Fibroblast of peridontal ligament (primary cell): ENCODE results near the gene ACTR6.
A peak's percentile ranks its signal among the peaks of the same experiment; 100 is the strongest.

Source experiments
- DNase-seq: peaks from one replicate; pipeline ENCODE4 v3.0.0-alpha.2; 2010; ENCODE audit errors: extremely low read depth

The ACTR6 gene

DNA sequence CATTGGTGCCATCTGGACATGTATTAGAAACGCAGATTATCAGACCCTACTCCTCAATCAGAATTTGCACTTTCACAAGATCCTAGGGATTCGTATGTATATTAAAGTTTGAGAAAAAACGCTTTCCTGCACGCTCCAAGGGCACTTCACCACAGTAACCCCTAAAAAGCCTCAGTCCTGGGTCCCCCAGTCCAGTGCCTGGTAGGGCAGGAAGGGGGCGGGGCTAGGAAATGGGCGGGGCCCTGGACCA lies 65.9 kb downstream of the ACTR6 start:
- DNase-seq, result no peak

GRCh38 chr12:100266835-100267602 lies 66.4 kb downstream of the ACTR6 start, which contains the start of the genes DEPDC4 and SCYL2:
TSS of gene DEPDC4 (minus strand) at chr12:100267079. CDS start at chr12:100267076, 3 bp downstream.
TSS of gene SCYL2 (plus strand) at chr12:100267177. CDS start at chr12:100282971, 15,794 bp downstream.
- DNase-seq, result peak; percentile 97

- peak; percentile 45 for DNase-seq
These were observed 67.1 kb downstream of the ACTR6 start for GRCh38 chr12:100267603-100268281.

GRCh38 chr12:100268835-100269564 lies 68.4 kb downstream of the ACTR6 start:
- peak; percentile 26 for DNase-seq

DNA sequence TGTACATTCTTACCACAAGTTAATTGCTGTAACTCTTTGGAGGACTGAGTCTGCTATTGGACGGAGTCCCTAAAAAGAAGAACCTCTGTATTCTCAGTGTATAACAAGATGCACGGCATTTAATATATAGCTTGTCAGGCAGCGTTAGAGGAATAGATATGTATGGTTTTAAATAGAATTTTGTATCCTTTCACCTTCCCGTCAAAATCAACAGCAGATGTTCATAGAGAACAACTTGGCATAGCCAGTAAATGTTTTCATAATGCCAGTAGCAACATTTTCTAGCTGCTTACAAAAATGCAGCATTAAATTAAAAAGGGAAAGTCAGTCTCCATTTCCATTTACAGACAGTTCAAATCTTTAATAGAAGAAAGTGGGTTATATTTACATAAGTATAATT lies 73.2 kb downstream of the ACTR6 start:
- peak; percentile 38 for DNase-seq
